GM21737 (cell line): ENCODE results near the gene MYO1E.
A peak's percentile ranks its signal among the peaks of the same experiment; 100 is the strongest.
"Not testable (repeated sequence)": the region's sequence is repeated elsewhere in the genome, so short reads cannot be mapped to it uniquely, and the experiment has no call there.

Experiments
- ATAC-seq: cut with Tn5 transposase; IDR thresholded peaks from one replicate; pipeline ENCODE4 v1.9.1; 2021; ENCODE audit warnings: mild to moderate bottlenecking, moderate library complexity; ENCODE audit not compliant: unreplicated experiment

Gene MYO1E

GRCh38 chr15:59372352-59373211 lies at the start of gene MYO1E:
Gene MYO1E, minus strand, starts transcription at chr15:59372871. Its CDS starts 371 bp downstream, at chr15:59372500.
- ATAC-seq, result peak; percentile 70

- ATAC-seq, result no peak
These were observed 48.4 kb upstream of the MYO1E start for GRCh38 chr15:59420986-59421618.

GRCh38 chr15:59420108-59420507 lies 47.4 kb upstream of the MYO1E start:
- ATAC-seq, result no peak

GRCh38 chr15:59419170-59419569 lies 46.5 kb upstream of the MYO1E start:
- ATAC-seq, result no peak

GRCh38 chr15:59416816-59417215 lies 44.1 kb upstream of the MYO1E start:
- no peak for ATAC-seq

GRCh38 chr15:59413577-59413976 lies 40.9 kb upstream of the MYO1E start:
- ATAC-seq, result no peak

GRCh38 chr15:59410391-59410896 lies 37.8 kb upstream of the MYO1E start:
- ATAC-seq, result no peak

GRCh38 chr15:59407946-59408345 lies 35.3 kb upstream of the MYO1E start:
- ATAC-seq, result no peak

GRCh38 chr15:59406446-59406845 lies 33.8 kb upstream of the MYO1E start:
- ATAC-seq, result no peak

- ATAC-seq, result no peak
These were observed 32.4 kb upstream of the MYO1E start for GRCh38 chr15:59405079-59405478.

- ATAC-seq, result no peak
These were observed 29.3 kb upstream of the MYO1E start for GRCh38 chr15:59401824-59402569.

- ATAC-seq, result not testable (repeated sequence)
These were observed 28.6 kb upstream of the MYO1E start for GRCh38 chr15:59401051-59401823.

- peak; percentile 14 for ATAC-seq
These were observed 27.6 kb upstream of the MYO1E start for GRCh38 chr15:59400103-59400813.

- peak; percentile 82 for ATAC-seq
These were observed 26.9 kb upstream of the MYO1E start for GRCh38 chr15:59399465-59400102.

- ATAC-seq, result no peak
These were observed 25.5 kb upstream of the MYO1E start for GRCh38 chr15:59398220-59398619.

GRCh38 chr15:59396679-59397078 lies 24.0 kb upstream of the MYO1E start:
- no peak for ATAC-seq

GRCh38 chr15:59396211-59396610 lies 23.5 kb upstream of the MYO1E start:
- ATAC-seq, result no peak

GRCh38 chr15:59394166-59394661 lies 21.5 kb upstream of the MYO1E start:
- no peak for ATAC-seq

GRCh38 chr15:59392299-59392698 lies 19.6 kb upstream of the MYO1E start:
- ATAC-seq, result no peak
